Natural killer cell (primary cell): ENCODE measurements around the gene EOGT. TPM values are rescaled to one million over a fixed set of nuclear protein-coding genes. Genes with fewer than 3 reads are reported as not detected.

Experiments used
- ATAC-seq, 3 donors: fragments of 150-1000 bp in 2 of 3; fragments of 200-7000 bp in 1 of 3; cut with Tn5 transposase; 1 replicate in 1 of 3; 2 replicates in 2 of 3; pipeline ENCODE4 v1.10.0; 2021; ENCODE audit warnings: mild to moderate bottlenecking in 2 of 3, moderate library complexity in 2 of 3
- DNase-seq, 2 donors: peaks; one replicate each; pipeline versions ENCODE4 v3.0.0 to v3.0.0-alpha.2; 2013 to 2021; ENCODE audit warnings: mixed read lengths in 1 of 2
- H3K27ac ChIP-seq: one replicate; pipeline ENCODE4 v1.5.1; 2013; ENCODE audit warnings: mild to moderate bottlenecking, low read length
- H3K27me3 ChIP-seq: one replicate; pipeline ENCODE4 v1.6.1; 2013; ENCODE audit warnings: low read length; ENCODE audit not compliant: control insufficient read depth, insufficient read depth
- H3K36me3 ChIP-seq: one replicate; pipeline ENCODE4 v1.6.1; 2013; ENCODE audit warnings: low read length; ENCODE audit not compliant: control insufficient read depth, insufficient read depth
- H3K4me1 ChIP-seq: one replicate; pipeline ENCODE4 v1.6.1; 2013; ENCODE audit warnings: low read length; ENCODE audit not compliant: control insufficient read depth, insufficient read depth
- H3K4me3 ChIP-seq: one replicate; pipeline ENCODE4 v1.5.1; 2013; ENCODE audit warnings: low read length
- H3K9me3 ChIP-seq: one replicate; pipeline ENCODE4 v1.6.1; 2013; ENCODE audit warnings: low read length; ENCODE audit not compliant: control insufficient read depth, insufficient read depth
- H3K27ac Mint-ChIP-seq, 2 donors: one replicate each; pipeline ENCODE4 v1.8.0; 2022; ENCODE audit warnings: mild to moderate bottlenecking in 2 of 2, mixed read lengths in 2 of 2, moderate library complexity in 1 of 2
- H3K27me3 Mint-ChIP-seq, 2 donors: one replicate each; pipeline ENCODE4 v1.8.0; 2022; ENCODE audit warnings: low read depth in 2 of 2, mixed read lengths in 2 of 2
- H3K36me3 Mint-ChIP-seq: one replicate; pipeline ENCODE4 v1.8.0; 2022; ENCODE audit warnings: mixed read lengths
- H3K4me1 Mint-ChIP-seq, 2 donors: one replicate each; pipeline ENCODE4 v1.8.0; 2022; ENCODE audit warnings: mixed read lengths in 2 of 2
- H3K4me3 Mint-ChIP-seq: one replicate; pipeline ENCODE4 v1.8.0; 2022; ENCODE audit warnings: mild to moderate bottlenecking, moderate library complexity, mixed read lengths
- H3K9me3 Mint-ChIP-seq, 2 donors: one replicate each; pipeline ENCODE4 v1.8.0; 2022; ENCODE audit warnings: mixed read lengths in 2 of 2
- CTCF ChIP-seq: fragments of 200-600 bp; IDR thresholded peaks from one replicate; pipeline ENCODE4 v1.8.0; 2022; ENCODE audit warnings: antibody characterized with exemption
- WGBS: methylation state at CpG from one replicate; pipeline ENCODE4 v1.1.7; 2013; ENCODE audit warnings: missing lambda C conversion rate; ENCODE audit not compliant: insufficient coverage; 5-methylcytosine and 5-hydroxymethylcytosine counted together
- intact Hi-C: fragments of 100-400 bp; cut with micrococcal nuclease; formaldehyde crosslinking; loops from one replicate; pipeline ENCODE4 v1.14.2; 2022
- total RNA-seq, 4 donors: library from RNA; stranded (reverse); fragments of 120-200 nt in 1 of 4; gene quantifications; one replicate each; pipeline versions ENCODE4 v1.2.3 to v1.2.4, GENCODE V29; 2013 to 2022

EOGT gene
- total RNA-seq, 3 donors from 2014 or later (not counting 1 experiment from before 2014, with no cell fraction given): 8.4 to 11.6 (median 10.8) TPM

GRCh38 chr3:68972358-68972979, 41.0 kb downstream of the EOGT start:
- H3K9me3 ChIP-seq: no peaks in the 10 kb centered on the region
- no peaks in the 10 kb centered on the region for H3K9me3 Mint-ChIP-seq
- intact Hi-C loops: no loop called here
- no peaks in the 10 kb centered on the region for H3K4me1 Mint-ChIP-seq
- H3K27me3 ChIP-seq: no peaks in the 10 kb centered on the region
- TF ChIP-seq CTCF: peak; percentile 46
- peaks cover 0 to 14% of the 10 kb centered on the region in 2 donors for H3K27me3 Mint-ChIP-seq
- no peaks in the 10 kb centered on the region for H3K4me1 ChIP-seq
- no peaks in the 10 kb centered on the region for H3K36me3 Mint-ChIP-seq
- H3K27ac ChIP-seq: no peak overlapping the region
- no peak overlapping the region for H3K27ac Mint-ChIP-seq
- ATAC-seq (peak in 2 of 3 donors; percentile 50 to 56), DNase-seq (peak in 1 of 2 donors; percentile 48)
- H3K36me3 ChIP-seq: peaks cover 3% of the 10 kb centered on the region
- no peak overlapping the region for H3K4me3 Mint-ChIP-seq
- H3K4me3 ChIP-seq: no peak overlapping the region
- 43% methylated on average over 11 of the region's 11 CpGs for WGBS

GRCh38 chr3:68964694-68965093, 48.8 kb downstream of the EOGT start:
- no peak for TF ChIP-seq CTCF
- Histone ChIP-seq H3K9me3 (no peaks in the 10 kb centered on the region), H3K36me3 (no peaks in the 10 kb centered on the region), H3K4me1 (no peaks in the 10 kb centered on the region), H3K4me3 (no peak overlapping the region), H3K27ac (no peak overlapping the region), H3K27me3 (peaks cover 5% of the 10 kb centered on the region)
- H3K4me1 Mint-ChIP-seq: no peaks in the 10 kb centered on the region
- DNase-seq (no peak), ATAC-seq (no peak)
- H3K27ac Mint-ChIP-seq: no peak overlapping the region
- no peak overlapping the region for H3K4me3 Mint-ChIP-seq
- peaks cover 19 to 46% of the 10 kb centered on the region in 2 donors for H3K27me3 Mint-ChIP-seq
- no peaks in the 10 kb centered on the region for H3K36me3 Mint-ChIP-seq
- WGBS: 100% methylated on average over 2 of the region's 2 CpGs
- intact Hi-C loops: no loop called here
- no peaks in the 10 kb centered on the region for H3K9me3 Mint-ChIP-seq

DNA sequence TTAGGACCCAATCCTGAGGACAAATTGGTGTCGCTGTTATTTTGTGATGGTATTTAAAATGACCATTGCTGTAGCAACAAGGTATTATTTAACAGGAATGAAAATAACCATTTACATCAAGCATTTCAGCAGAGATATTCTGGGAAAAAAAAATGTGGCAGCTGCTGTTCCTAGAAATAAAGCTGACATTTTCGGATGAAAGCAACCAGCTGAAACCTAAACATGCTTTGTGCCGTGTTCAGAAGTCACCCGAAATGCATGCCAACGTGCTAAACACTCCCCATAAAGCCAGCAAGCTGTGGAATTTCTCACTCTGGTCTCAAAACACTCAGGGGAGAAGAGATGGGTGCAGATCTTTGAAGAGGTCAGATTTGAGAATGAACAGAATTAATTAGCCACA, 49.6 kb downstream of the EOGT start:
- H3K4me1 ChIP-seq: no peaks in the 10 kb centered on the region
- no peaks in the 10 kb centered on the region for H3K36me3 ChIP-seq
- no peak overlapping the region for H3K4me3 ChIP-seq
- no peaks in the 10 kb centered on the region for H3K9me3 ChIP-seq
- peaks cover 5% of the 10 kb centered on the region for H3K27me3 ChIP-seq
- Mint-ChIP-seq H3K27ac (no peak overlapping the region), H3K9me3 (no peaks in the 10 kb centered on the region), H3K27me3 (peaks cover 20 to 54% of the 10 kb centered on the region in 2 donors), H3K4me3 (no peak overlapping the region), H3K36me3 (no peaks in the 10 kb centered on the region), H3K4me1 (no peaks in the 10 kb centered on the region)
- DNase-seq (no peak), ATAC-seq (no peak)
- 43% methylated on average over 5 of the region's 5 CpGs for WGBS
- no peak for TF ChIP-seq CTCF
- intact Hi-C loops: no loop called here
- no peak overlapping the region for H3K27ac ChIP-seq

DNA sequence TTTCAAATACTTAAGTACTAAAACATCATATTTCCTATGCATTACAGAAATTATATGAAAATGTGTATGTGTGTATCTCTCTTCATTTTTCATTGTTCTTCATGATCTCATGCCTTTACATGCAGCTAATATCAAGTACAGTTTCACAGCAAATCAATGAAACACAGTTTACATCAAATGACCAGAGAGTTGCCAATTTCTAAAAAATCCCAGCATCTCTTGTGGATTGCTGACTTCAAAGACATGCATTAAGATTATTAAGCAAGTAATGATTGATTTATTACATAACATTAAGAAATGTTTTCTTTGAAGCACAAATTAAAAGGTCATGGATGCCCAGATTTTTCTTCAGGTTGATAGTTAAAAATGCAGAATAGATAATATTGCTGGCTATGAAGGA, 50.1 kb downstream of the EOGT start:
- no peaks in the 10 kb centered on the region for H3K36me3 Mint-ChIP-seq
- peaks cover 16 to 59% of the 10 kb centered on the region in 2 donors for H3K27me3 Mint-ChIP-seq
- no peaks in the 10 kb centered on the region for H3K9me3 Mint-ChIP-seq
- peaks cover 5% of the 10 kb centered on the region for H3K27me3 ChIP-seq
- H3K4me3 ChIP-seq: no peak overlapping the region
- intact Hi-C loops: no loop called here
- H3K27ac Mint-ChIP-seq: no peak overlapping the region
- no peaks in the 10 kb centered on the region for H3K4me1 ChIP-seq
- no peaks in the 10 kb centered on the region for H3K4me1 Mint-ChIP-seq
- H3K9me3 ChIP-seq: no peaks in the 10 kb centered on the region
- no peaks in the 10 kb centered on the region for H3K36me3 ChIP-seq
- DNase-seq (no peak), ATAC-seq (no peak)
- H3K4me3 Mint-ChIP-seq: no peak overlapping the region
- no peak for TF ChIP-seq CTCF
- no peak overlapping the region for H3K27ac ChIP-seq
